ENCODE measurements around the gene NEAT1. TPM values are rescaled to one million over a fixed set of nuclear protein-coding genes. Genes with fewer than 3 reads are reported as not detected.

The NEAT1 gene
- total RNA-seq, 5 donors from 2014 or later (not counting 1 experiment from before 2014, with no cell fraction given) = 368 to 1,017 (median 906) TPM

GRCh38 chr11:65418681-65419459, 3.7 kb upstream of the NEAT1 start:
- ChIA-PET CTCF (interaction anchor here (0.6 to 3.6 kb wide), 8 partner anchors 14 to 90 kb away, joined by 3 to 30 read pairs (median 4); partner anchors contain the start of gene MALAT1 (in 1 of the 2)), POLR2A (interaction anchor here (0.5 to 12.1 kb wide), 8 partner anchors 11 to 147 kb away, joined by 3 to 306 read pairs (median 8); partner anchors contain the start of gene MALAT1 (in 2 of the 2))
- peak overlapping the region; percentile 98 to 99 for H3K27ac Mint-ChIP-seq
- peaks cover 53 to 77% (median 62%) of the 10 kb centered on the region in 3 donors for H3K4me1 Mint-ChIP-seq
- no peaks in the 10 kb centered on the region for H3K9me3 Mint-ChIP-seq
- peaks cover 0 to 3% of the 10 kb centered on the region in 2 donors for H3K36me3 ChIP-seq (ENCODE audit: control insufficient read depth in 2 of 2, extremely low read depth in 1 of 2, insufficient read depth in 1 of 2, low read length in 1 of 2)
- H3K27ac ChIP-seq (ENCODE audit: low read length) = peak overlapping the region; percentile 95
- H3K4me3 ChIP-seq (ENCODE audit: control insufficient read depth in 1 of 2, extremely low read depth in 1 of 2, low read length in 1 of 2) = peak overlapping the region; percentile 72 to 92
- ATAC-seq (replicated peaks in 1 of 4) (peak; percentile 3 to 33 (median 18)), DNase-seq (peak; percentile 50 to 84 (median 69))
- H3K4me1 ChIP-seq (ENCODE audit: control insufficient read depth in 1 of 2, extremely low read depth in 1 of 2, insufficient read depth in 2 of 2, low read length in 2 of 2) = peaks cover 50 to 79% of the 10 kb centered on the region in 2 experiments
- H3K9me3 ChIP-seq = no peaks in the 10 kb centered on the region
- 0% methylated on average over 11 of the region's 15 CpGs for WGBS (ENCODE audit: insufficient coverage)
- H3K4me3 Mint-ChIP-seq = peak overlapping the region; percentile 91 to 100 (median 98)
- no peaks in the 10 kb centered on the region for H3K27me3 ChIP-seq (replicated peaks in 1 of 2; ENCODE audit: control insufficient read depth in 2 of 2, extremely low read depth in 1 of 2, insufficient read depth in 2 of 2, low read length in 1 of 2)
- H3K36me3 Mint-ChIP-seq = peaks cover 14% of the 10 kb centered on the region
- H3K27me3 Mint-ChIP-seq = no peaks in the 10 kb centered on the region

- ChIA-PET POLR2A (interaction anchor here (1.0 to 12.1 kb wide), 7 partner anchors 11 to 88 kb away, joined by 3 to 306 read pairs (median 13); partner anchors contain the start of gene MALAT1 (in 2 of the 2)), CTCF (interaction anchor here (0.7 to 3.6 kb wide), 8 partner anchors 13 to 89 kb away, joined by 3 to 30 read pairs (median 4); partner anchors contain the start of gene MALAT1 (in 1 of the 2))
- peak overlapping the region; percentile 91 to 100 (median 98) for H3K4me3 Mint-ChIP-seq
- ATAC-seq (replicated peaks in 1 of 4) (no peak), DNase-seq (no peak)
- no peaks in the 10 kb centered on the region for H3K9me3 Mint-ChIP-seq
- H3K4me1 Mint-ChIP-seq = peaks cover 53 to 81% (median 62%) of the 10 kb centered on the region in 3 donors
- Histone ChIP-seq H3K4me3 (ENCODE audit: control insufficient read depth in 1 of 2, extremely low read depth in 1 of 2, low read length in 1 of 2) (peak overlapping the region; percentile 72 to 92), H3K4me1 (ENCODE audit: control insufficient read depth in 1 of 2, extremely low read depth in 1 of 2, insufficient read depth in 2 of 2, low read length in 2 of 2) (peaks cover 55 to 81% of the 10 kb centered on the region in 2 experiments), H3K9me3 (no peaks in the 10 kb centered on the region), H3K27ac (ENCODE audit: low read length) (peak overlapping the region; percentile 95), H3K36me3 (ENCODE audit: control insufficient read depth in 2 of 2, extremely low read depth in 1 of 2, insufficient read depth in 1 of 2, low read length in 1 of 2) (peaks cover 0 to 3% of the 10 kb centered on the region in 2 donors), H3K27me3 (replicated peaks in 1 of 2; ENCODE audit: control insufficient read depth in 2 of 2, extremely low read depth in 1 of 2, insufficient read depth in 2 of 2, low read length in 1 of 2) (no peaks in the 10 kb centered on the region)
- 14% methylated on average over 4 of the region's 7 CpGs for WGBS (ENCODE audit: insufficient coverage)
- no peaks in the 10 kb centered on the region for H3K27me3 Mint-ChIP-seq
- H3K36me3 Mint-ChIP-seq = peaks cover 19% of the 10 kb centered on the region
- H3K27ac Mint-ChIP-seq = peak overlapping the region; percentile 98 to 99
Observed at GRCh38 chr11:65419460-65419771, 3.2 kb upstream of the NEAT1 start.

GRCh38 chr11:65419772-65420481, 2.7 kb upstream of the NEAT1 start:
- peaks cover 0 to 3% of the 10 kb centered on the region in 2 donors for H3K36me3 ChIP-seq (ENCODE audit: control insufficient read depth in 2 of 2, extremely low read depth in 1 of 2, insufficient read depth in 1 of 2, low read length in 1 of 2)
- peak in 23 of 35 experiments; percentile 29 to 69 (median 47) for DNase-seq
- no peak for ATAC-seq (replicated peaks in 1 of 4)
- peak overlapping the region; percentile 72 to 92 for H3K4me3 ChIP-seq (ENCODE audit: control insufficient read depth in 1 of 2, extremely low read depth in 1 of 2, low read length in 1 of 2)
- H3K27me3 ChIP-seq (replicated peaks in 1 of 2; ENCODE audit: control insufficient read depth in 2 of 2, extremely low read depth in 1 of 2, insufficient read depth in 2 of 2, low read length in 1 of 2) = no peaks in the 10 kb centered on the region
- 0% methylated on average over 1 of the region's 6 CpGs for WGBS (ENCODE audit: insufficient coverage)
- Mint-ChIP-seq H3K27ac (peak overlapping the region; percentile 98 to 99), H3K4me3 (peak overlapping the region; percentile 91 to 100 (median 98)), H3K9me3 (no peaks in the 10 kb centered on the region), H3K36me3 (peaks cover 24% of the 10 kb centered on the region), H3K4me1 (peaks cover 53 to 86% (median 59%) of the 10 kb centered on the region in 3 donors), H3K27me3 (no peaks in the 10 kb centered on the region)
- peaks cover 55 to 85% of the 10 kb centered on the region in 2 experiments for H3K4me1 ChIP-seq (ENCODE audit: control insufficient read depth in 1 of 2, extremely low read depth in 1 of 2, insufficient read depth in 2 of 2, low read length in 2 of 2)
- peak overlapping the region; percentile 95 for H3K27ac ChIP-seq (ENCODE audit: low read length)
- ChIA-PET CTCF (interaction anchor here (0.6 to 3.6 kb wide), 9 partner anchors 12 to 481 kb away, joined by 3 to 30 read pairs (median 4); partner anchors contain the start of gene MALAT1 (in 1 of the 2)), POLR2A (interaction anchor here (0.5 to 12.1 kb wide), 8 partner anchors 10 to 88 kb away, joined by 3 to 306 read pairs (median 10); partner anchors contain the start of gene MALAT1 (in 2 of the 2))
- no peaks in the 10 kb centered on the region for H3K9me3 ChIP-seq

GRCh38 chr11:65420506-65420905, 2.1 kb upstream of the NEAT1 start:
- no CpG with 5 or more reads among the region's 2 CpGs for whole genome bisulfite sequencing (ENCODE audit: insufficient coverage)
- H3K9me3 ChIP-seq = no peaks in the 10 kb centered on the region
- Mint-ChIP-seq H3K27me3 (no peaks in the 10 kb centered on the region), H3K4me1 (peaks cover 51 to 89% (median 55%) of the 10 kb centered on the region in 3 donors), H3K4me3 (peak overlapping the region; percentile 91 to 100 (median 98)), H3K9me3 (no peaks in the 10 kb centered on the region), H3K27ac (peak overlapping the region; percentile 98 to 99), H3K36me3 (peaks cover 30% of the 10 kb centered on the region)
- H3K4me1 ChIP-seq (ENCODE audit: control insufficient read depth in 1 of 2, extremely low read depth in 1 of 2, insufficient read depth in 2 of 2, low read length in 2 of 2) = peaks cover 57 to 81% of the 10 kb centered on the region in 2 experiments
- H3K36me3 ChIP-seq (ENCODE audit: control insufficient read depth in 2 of 2, extremely low read depth in 1 of 2, insufficient read depth in 1 of 2, low read length in 1 of 2) = peaks cover 0 to 3% of the 10 kb centered on the region in 2 donors
- DNase-seq = no peak
- no peaks in the 10 kb centered on the region for H3K27me3 ChIP-seq (replicated peaks in 1 of 2; ENCODE audit: control insufficient read depth in 2 of 2, extremely low read depth in 1 of 2, insufficient read depth in 2 of 2, low read length in 1 of 2)
- CTCF ChIA-PET = interaction anchor here (0.6 to 3.6 kb wide), 6 partner anchors 12 to 480 kb away, joined by 4 to 30 read pairs (median 4); partner anchors contain the start of gene MALAT1 (in 1 of the 2)
- peak overlapping the region; percentile 72 to 92 for H3K4me3 ChIP-seq (ENCODE audit: control insufficient read depth in 1 of 2, extremely low read depth in 1 of 2, low read length in 1 of 2)
- ATAC-seq (replicated peaks in 1 of 4) = no peak
- POLR2A ChIA-PET = interaction anchor here (0.5 to 12.1 kb wide), 7 partner anchors 12 to 88 kb away, joined by 3 to 306 read pairs (median 13); partner anchors contain the start of gene MALAT1 (in 2 of the 2)
- peak overlapping the region; percentile 95 for H3K27ac ChIP-seq (ENCODE audit: low read length)

- H3K27ac Mint-ChIP-seq = peak overlapping the region; percentile 98 to 99
- H3K4me3 Mint-ChIP-seq = peak overlapping the region; percentile 91 to 100 (median 98)
- H3K4me3 ChIP-seq (ENCODE audit: control insufficient read depth in 1 of 2, extremely low read depth in 1 of 2, low read length in 1 of 2) = peak overlapping the region; percentile 92 to 95
- H3K9me3 Mint-ChIP-seq = no peaks in the 10 kb centered on the region
- no peaks in the 10 kb centered on the region for H3K27me3 Mint-ChIP-seq
- H3K36me3 Mint-ChIP-seq = peaks cover 35% of the 10 kb centered on the region
- peak overlapping the region; percentile 95 for H3K27ac ChIP-seq (ENCODE audit: low read length)
- CTCF ChIA-PET = interaction anchor here in 1 of 2 donors (0.7 to 3.6 kb wide), 4 partner anchors 11 to 87 kb away, joined by 3 to 30 read pairs (median 13); partner anchors contain the start of gene MALAT1
- POLR2A ChIA-PET = interaction anchor here (0.5 to 12.1 kb wide), 7 partner anchors 9 to 87 kb away, joined by 3 to 306 read pairs (median 13); partner anchors contain the start of gene MALAT1 (in 2 of the 2)
- H3K36me3 ChIP-seq (ENCODE audit: control insufficient read depth in 2 of 2, extremely low read depth in 1 of 2, insufficient read depth in 1 of 2, low read length in 1 of 2) = peaks cover 0 to 3% of the 10 kb centered on the region in 2 donors
- no peaks in the 10 kb centered on the region for H3K27me3 ChIP-seq (replicated peaks in 1 of 2; ENCODE audit: control insufficient read depth in 2 of 2, extremely low read depth in 1 of 2, insufficient read depth in 2 of 2, low read length in 1 of 2)
- peaks cover 59 to 75% of the 10 kb centered on the region in 2 experiments for H3K4me1 ChIP-seq (ENCODE audit: control insufficient read depth in 1 of 2, extremely low read depth in 1 of 2, insufficient read depth in 2 of 2, low read length in 2 of 2)
- ATAC-seq (replicated peaks in 1 of 4) (peak; percentile 40 to 58 (median 46)), DNase-seq (peak; percentile 57 to 94 (median 86))
- 7% methylated on average over 6 of the region's 15 CpGs for WGBS (ENCODE audit: insufficient coverage)
- H3K9me3 ChIP-seq = no peaks in the 10 kb centered on the region
- H3K4me1 Mint-ChIP-seq = peaks cover 46 to 89% (median 51%) of the 10 kb centered on the region in 3 donors
Observed at GRCh38 chr11:65420979-65421793, 1.4 kb upstream of the NEAT1 start.
